RWPE1 (cell line): ENCODE data around the gene LRRC26.
A peak's percentile ranks its signal among the peaks of the same experiment; 100 is the strongest.

Experiments
- CTCF ChIA-PET: fragments of 350-600 bp; sonication (Branson Sonifier 250); formaldehyde crosslinking; extraction: SDS; loops from one replicate; lab custom pipeline; 2021; lab: Yijun Ruan, JAX
- POLR2A ChIA-PET: fragments of 400-600 bp; formaldehyde crosslinking; extraction: SDS; loops from one replicate; lab custom pipeline; 2020; ENCODE audit warnings: antibody characterized with exemption; ENCODE audit not compliant: low non-redundant PET; lab: Yijun Ruan, JAX
- DNase-seq: peaks from one replicate; pipeline ENCODE4 v3.0.0; 2012; ENCODE audit warnings: low spot score
- H3K27ac ChIP-seq: fragments of 450-650 bp; 2 replicates; pipeline ENCODE4 v1.5.1; 2017
- CTCF ChIP-seq: fragments of 450-650 bp; conservative IDR thresholded peaks from 2 replicates; pipeline ENCODE4 v1.5.1; 2017; ENCODE audit warnings: low read depth, mild to moderate bottlenecking

LRRC26 gene

GRCh38 chr9:137199411-137200121 lies 29.7 kb upstream of the LRRC26 start:
- ChIA-PET CTCF (interaction anchor here (0.5 to 2.5 kb wide), 7 partner anchors 10 to 127 kb away, joined by 3 to 14 read pairs (median 4); partner anchors contain the start of genes ANAPC2 and SSNA1), POLR2A (interaction anchor here (2.1 kb wide), 1 partner anchor 11 kb away, joined by 17 read pairs; the partner anchor contains the start of genes ANAPC2 and SSNA1)
- peak overlapping the region; percentile 99 for H3K27ac ChIP-seq
- DNase-seq: no peak
- no peak for TF ChIP-seq CTCF

DNA sequence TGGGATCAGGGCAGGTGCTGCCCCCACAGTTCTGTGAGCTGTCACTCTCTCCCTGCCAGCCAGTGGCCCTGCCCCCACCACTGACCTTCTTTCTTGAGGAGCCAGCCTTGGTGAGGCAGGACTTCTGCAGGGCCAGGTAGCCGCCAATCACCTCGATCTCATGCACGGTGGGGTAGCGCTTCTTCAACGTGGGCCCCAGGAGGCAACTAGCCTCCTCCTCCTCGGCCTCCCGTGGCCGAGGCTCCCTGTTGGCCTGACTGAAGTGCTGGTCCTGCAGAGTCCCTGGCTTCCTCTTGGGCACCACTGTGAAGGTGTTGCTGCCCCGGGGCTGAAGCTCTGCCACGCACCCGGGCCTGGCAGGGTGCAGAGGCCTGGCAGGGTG lies 29.0 kb upstream of the LRRC26 start:
- ChIA-PET CTCF (interaction anchor here (0.5 to 2.5 kb wide), 9 partner anchors 10 to 126 kb away, joined by 3 to 14 read pairs (median 4); partner anchors contain the start of genes ANAPC2 and SSNA1), POLR2A (interaction anchor here (2.1 kb wide), 1 partner anchor 10 kb away, joined by 17 read pairs; the partner anchor contains the start of genes ANAPC2 and SSNA1)
- no peak for TF ChIP-seq CTCF
- H3K27ac ChIP-seq: peak overlapping the region; percentile 99
- no peak for DNase-seq

- peak; percentile 59 for DNase-seq
- CTCF ChIA-PET: interaction anchor here (0.7 to 2.5 kb wide), 10 partner anchors 9 to 435 kb away, joined by 3 to 14 read pairs (median 4); partner anchors contain the start of genes ANAPC2, RNF224 and SSNA1
- no peak for TF ChIP-seq CTCF
- POLR2A ChIA-PET: interaction anchor here (0.6 to 2.1 kb wide), 3 partner anchors 9 to 26 kb away, joined by 3 to 17 read pairs (median 4); partner anchors contain the start of genes ANAPC2 and SSNA1
- peak overlapping the region; percentile 99 for H3K27ac ChIP-seq
Measured at GRCh38 chr9:137198051-137198901, 28.4 kb upstream of the LRRC26 start.

DNA sequence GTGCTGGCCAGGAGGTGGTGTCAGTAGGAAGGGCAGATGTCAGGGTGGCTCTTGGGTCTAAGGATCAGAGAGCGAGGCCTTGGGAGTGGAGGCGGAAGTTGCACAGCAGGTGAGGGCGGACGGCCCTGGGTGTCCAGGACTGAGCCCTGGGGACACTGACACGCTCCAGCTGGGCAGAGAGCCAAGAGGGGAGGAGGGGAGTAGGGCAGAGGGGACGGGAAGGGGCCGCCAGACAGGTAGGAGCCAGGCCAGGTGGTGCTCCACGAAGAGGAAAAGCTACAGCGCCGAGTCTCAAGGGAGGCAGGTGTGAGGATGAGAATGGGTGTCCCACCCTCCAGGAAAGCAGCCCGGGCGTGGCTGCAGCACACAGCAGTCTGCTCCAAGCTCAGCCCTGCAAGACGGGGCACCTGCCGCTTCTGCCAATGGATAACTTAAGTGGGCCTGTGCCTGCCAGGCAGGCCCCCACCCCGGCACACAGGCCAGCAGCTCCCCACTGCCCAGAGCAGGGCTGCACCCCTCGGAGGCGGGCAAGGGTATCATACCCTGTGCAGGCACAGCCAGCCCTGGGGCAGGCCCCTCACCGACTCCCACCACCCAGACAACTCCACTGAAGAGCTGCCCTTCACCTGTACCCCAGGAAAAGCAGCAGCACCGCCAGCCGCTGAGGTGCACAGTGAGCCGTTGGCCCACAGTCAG lies 25.8 kb upstream of the LRRC26 start:
- H3K27ac ChIP-seq: peak overlapping the region; percentile 99
- ChIA-PET POLR2A (interaction anchor here (1.0 to 1.3 kb wide), 2 partner anchors 27 to 106 kb away, joined by 3 read pairs; partner anchors contain the start of gene RNF208), CTCF (interaction anchor here (0.7 to 1.2 kb wide), 6 partner anchors 13 to 91 kb away, joined by 3 to 8 read pairs (median 4); no protein-coding TSS in a partner anchor)
- no peak for TF ChIP-seq CTCF
- no peak for DNase-seq

- CTCF ChIA-PET: interaction anchor here (0.9 to 1.2 kb wide), 3 partner anchors 14 to 42 kb away, joined by 3 to 8 read pairs (median 5); no protein-coding TSS in a partner anchor
- H3K27ac ChIP-seq: peak overlapping the region; percentile 99
- TF ChIP-seq CTCF: no peak
- DNase-seq: no peak
- POLR2A ChIA-PET: interaction anchor here (0.7 to 1.3 kb wide), 5 partner anchors 10 to 106 kb away, joined by 3 read pairs; partner anchors contain the start of genes NDOR1, RNF208 and TMEM203
Measured at GRCh38 chr9:137194909-137195308, 25.1 kb upstream of the LRRC26 start.
